Stimulated activated naive CD8-positive, alpha-beta T cell treated with anti-CD3 and anti-CD28 coated beads, Interleukin-15, amount 100 ng/mL, for 72 hours (primary cell): ENCODE data around the gene ATP13A2.

ENCODE experiments used
- ATAC-seq: fragments of 150-1000 bp; cut with Tn5 transposase; 2 replicates; pipeline ENCODE4 v1.10.0; 2021; ENCODE audit warnings: mild to moderate bottlenecking, moderate library complexity
- DNase-seq, 2 donors: peaks; one replicate each; pipeline ENCODE4 v3.0.0; 2021 to 2022
- H3K27ac Mint-ChIP-seq, 2 donors: one replicate each; pipeline ENCODE4 v1.8.0; 2022; ENCODE audit warnings: mild to moderate bottlenecking in 2 of 2, mixed read lengths in 2 of 2, moderate library complexity in 2 of 2
- H3K27me3 Mint-ChIP-seq: one replicate; pipeline ENCODE4 v1.8.0; 2022; ENCODE audit warnings: mixed read lengths
- H3K4me1 Mint-ChIP-seq: one replicate; pipeline ENCODE4 v1.8.0; 2022; ENCODE audit warnings: mild to moderate bottlenecking, mixed read lengths
- H3K4me3 Mint-ChIP-seq, 2 donors: one replicate each; pipeline ENCODE4 v1.8.0; 2022; ENCODE audit warnings: mild to moderate bottlenecking in 2 of 2, mixed read lengths in 2 of 2, moderate library complexity in 1 of 2
- H3K9me3 Mint-ChIP-seq, 2 donors: one replicate each; pipeline ENCODE4 v1.8.0; 2022; ENCODE audit warnings: mixed read lengths in 2 of 2

The ATP13A2 gene

DNA sequence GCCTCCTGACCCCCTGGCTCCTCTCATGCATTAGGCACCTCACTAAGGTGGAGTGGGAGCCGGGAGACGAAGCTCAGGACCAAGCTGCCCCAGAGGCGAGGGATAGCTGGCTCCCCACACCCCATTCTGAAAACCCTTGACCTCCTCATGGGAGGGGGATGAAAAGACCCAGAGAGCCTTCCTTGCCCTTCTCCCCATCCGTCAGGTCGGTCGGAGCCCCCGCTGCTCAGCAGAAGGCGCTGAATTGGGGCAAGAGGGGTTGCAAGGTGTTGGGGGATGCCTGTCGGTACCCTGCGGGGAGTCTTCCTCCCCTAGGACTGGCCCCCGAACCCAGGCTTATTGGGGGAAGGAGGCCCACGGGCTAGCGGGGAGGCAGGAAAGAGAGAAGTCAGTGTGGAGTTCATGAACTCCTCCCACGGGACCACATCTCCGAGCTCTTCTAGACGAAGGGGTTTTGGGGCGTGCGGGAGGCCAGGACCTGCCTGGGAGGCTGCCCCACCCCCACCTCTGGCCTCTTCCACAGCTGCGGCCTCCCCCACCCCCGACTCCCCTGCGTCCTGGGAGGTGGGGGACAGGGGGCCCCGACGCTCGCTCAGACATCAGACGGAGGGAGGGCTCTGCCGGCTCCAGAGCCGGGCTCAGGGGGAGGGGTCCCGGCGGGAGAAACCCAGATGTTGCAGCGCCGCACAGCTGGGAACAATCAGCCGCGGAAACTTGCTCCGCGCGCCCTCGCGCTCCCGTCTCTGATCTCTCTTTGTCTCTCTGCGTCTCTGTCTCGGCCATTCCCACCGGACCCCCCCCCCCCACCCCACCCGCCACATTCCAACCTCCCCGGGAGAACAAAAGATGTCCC is 32.0 kb downstream of the ATP13A2 start:
- H3K27ac Mint-ChIP-seq, result no peak overlapping the region
- peak overlapping the region; percentile 36 to 61 for H3K4me3 Mint-ChIP-seq
- no peaks in the 10 kb centered on the region for H3K9me3 Mint-ChIP-seq
- peaks cover 12% of the 10 kb centered on the region for H3K4me1 Mint-ChIP-seq
- DNase-seq (no peak), ATAC-seq (peak; percentile 12)
- H3K27me3 Mint-ChIP-seq, result peaks cover 53% of the 10 kb centered on the region

- DNase-seq (no peak), ATAC-seq (no peak)
- Mint-ChIP-seq H3K27me3 (peaks cover 50% of the 10 kb centered on the region), H3K9me3 (no peaks in the 10 kb centered on the region), H3K27ac (no peak overlapping the region), H3K4me1 (peaks cover 12% of the 10 kb centered on the region), H3K4me3 (peak overlapping the region in 1 of 2 donors; percentile 51)
Measured at GRCh38 chr1:16978567-16979474, 32.9 kb downstream of the ATP13A2 start.

DNA sequence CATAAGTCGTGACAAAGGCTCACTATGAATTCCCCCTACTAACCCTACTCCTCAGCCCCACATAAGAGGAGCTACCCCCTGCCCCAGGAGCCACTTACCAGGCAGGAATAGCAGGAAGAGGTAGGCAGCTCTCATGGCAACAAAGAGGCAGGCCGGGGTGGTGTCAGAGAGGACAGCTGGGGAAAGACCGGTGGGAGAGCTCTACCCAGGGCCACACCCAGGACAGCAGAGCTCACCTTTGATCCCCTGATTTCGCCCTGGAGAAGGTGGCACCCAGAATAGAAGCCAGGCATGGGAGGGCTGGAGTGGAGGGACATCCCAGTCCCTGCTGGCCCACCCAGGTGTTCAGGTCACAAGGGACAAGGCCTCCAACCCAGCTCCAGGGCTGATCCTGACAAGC is 33.6 kb downstream of the ATP13A2 start:
- no peak overlapping the region for H3K27ac Mint-ChIP-seq
- ATAC-seq, result no peak
- H3K4me3 Mint-ChIP-seq, result no peak overlapping the region
- DNase-seq, result no peak
- H3K27me3 Mint-ChIP-seq, result peaks cover 44% of the 10 kb centered on the region
- no peaks in the 10 kb centered on the region for H3K9me3 Mint-ChIP-seq
- peaks cover 12% of the 10 kb centered on the region for H3K4me1 Mint-ChIP-seq

- H3K27ac Mint-ChIP-seq, result no peak overlapping the region
Measured at GRCh38 chr1:16977377-16977776, 34.4 kb downstream of the ATP13A2 start.

DNA sequence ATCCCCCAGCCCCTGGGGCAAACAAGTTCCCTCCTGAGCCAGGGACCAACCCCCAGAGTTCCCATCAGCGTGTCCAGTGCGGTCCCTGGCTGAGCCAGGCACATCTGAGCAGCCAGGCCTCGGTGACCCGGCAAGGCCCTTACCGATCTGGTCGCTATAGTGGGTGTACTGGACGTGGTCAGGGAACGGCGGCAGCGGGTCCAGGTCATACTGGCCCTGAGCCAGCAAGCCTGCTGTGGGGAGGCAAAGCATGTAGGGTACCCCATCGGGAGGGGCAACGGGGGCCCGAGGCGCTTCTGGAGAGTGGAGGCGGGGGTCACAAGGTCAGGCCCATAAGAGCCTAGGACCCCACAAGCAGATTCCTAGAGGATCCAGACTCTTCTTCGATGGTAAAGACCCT is 34.8 kb downstream of the ATP13A2 start:
- ATAC-seq (no peak), DNase-seq (no peak)
- H3K27ac Mint-ChIP-seq, result no peak overlapping the region
- no peak overlapping the region for H3K4me3 Mint-ChIP-seq
- H3K9me3 Mint-ChIP-seq, result no peaks in the 10 kb centered on the region
- peaks cover 32% of the 10 kb centered on the region for H3K27me3 Mint-ChIP-seq
- peaks cover 12% of the 10 kb centered on the region for H3K4me1 Mint-ChIP-seq

More at GRCh38 chr1:16977377-16977776, 34.4 kb downstream of the ATP13A2 start:
- H3K9me3 Mint-ChIP-seq, result no peaks in the 10 kb centered on the region
- DNase-seq (no peak), ATAC-seq (no peak)
- no peak overlapping the region for H3K4me3 Mint-ChIP-seq
- H3K4me1 Mint-ChIP-seq, result peaks cover 12% of the 10 kb centered on the region
- H3K27me3 Mint-ChIP-seq, result peaks cover 36% of the 10 kb centered on the region

DNA sequence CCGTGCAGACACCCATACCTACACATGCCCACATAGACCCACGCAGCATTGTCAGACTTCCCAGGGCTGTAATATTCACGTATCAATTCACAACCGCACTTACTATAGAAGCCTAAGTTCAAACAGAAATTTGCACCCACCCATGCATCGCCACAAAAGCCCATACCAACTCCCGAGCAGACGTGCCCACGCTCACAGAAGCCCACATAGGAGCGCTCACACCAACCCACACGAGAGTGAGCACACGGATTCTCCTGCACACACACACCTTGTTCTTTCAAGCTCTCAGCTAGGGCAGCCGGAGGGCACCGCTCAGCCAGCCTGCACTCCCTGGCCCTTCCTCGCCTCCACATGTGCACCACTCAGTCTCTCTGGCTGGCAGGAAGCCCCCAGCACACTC is 35.9 kb downstream of the ATP13A2 start:
- Mint-ChIP-seq H3K27ac (no peak overlapping the region), H3K27me3 (peaks cover 21% of the 10 kb centered on the region), H3K4me3 (no peak overlapping the region), H3K9me3 (no peaks in the 10 kb centered on the region), H3K4me1 (peaks cover 5% of the 10 kb centered on the region)
- ATAC-seq (no peak), DNase-seq (no peak)

DNA sequence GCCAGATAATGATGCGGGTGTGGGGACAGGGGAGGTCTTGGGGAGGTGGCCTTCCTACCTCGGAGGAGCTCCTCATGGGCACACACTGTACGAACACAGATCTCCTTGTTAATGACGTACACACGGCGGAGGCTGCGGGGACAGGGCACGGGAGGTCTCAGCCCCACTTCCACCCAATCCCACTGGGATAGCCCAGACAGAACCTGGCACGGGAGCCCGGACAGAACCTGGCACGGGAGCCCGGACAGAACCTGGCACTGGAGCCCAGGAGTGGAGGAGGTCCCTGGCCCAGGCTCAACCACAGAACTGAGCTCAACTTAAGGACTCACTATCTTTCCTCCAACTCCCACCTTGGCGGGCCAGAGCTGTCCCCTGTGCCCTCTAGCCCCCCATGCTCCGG is 36.5 kb downstream of the ATP13A2 start:
- no peaks in the 10 kb centered on the region for H3K4me1 Mint-ChIP-seq
- ATAC-seq, result no peak
- DNase-seq, result no peak
- H3K27me3 Mint-ChIP-seq, result peaks cover 14% of the 10 kb centered on the region
- no peak overlapping the region for H3K4me3 Mint-ChIP-seq
- no peaks in the 10 kb centered on the region for H3K9me3 Mint-ChIP-seq
- H3K27ac Mint-ChIP-seq, result no peak overlapping the region

DNA sequence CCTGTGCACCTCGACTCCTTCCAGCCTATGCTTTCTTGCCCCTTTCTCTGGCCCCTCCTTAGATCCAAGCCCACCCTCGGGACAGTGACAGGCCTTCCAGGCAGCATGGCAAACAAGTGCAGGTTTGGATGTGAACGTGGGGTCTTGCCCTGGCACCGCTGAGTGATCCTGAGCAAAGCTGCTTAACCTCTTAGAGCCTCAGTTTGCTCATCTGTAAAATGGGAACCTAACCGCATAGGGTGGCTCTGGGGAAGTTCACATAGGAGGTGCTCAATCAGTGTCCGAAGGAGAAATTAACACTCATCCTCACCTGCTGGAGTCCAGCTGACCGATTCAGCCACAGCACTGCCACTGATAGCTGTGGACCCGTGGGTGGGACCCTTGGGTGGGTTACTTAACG is 38.5 kb downstream of the ATP13A2 start:
- no peaks in the 10 kb centered on the region for H3K4me1 Mint-ChIP-seq
- no peak overlapping the region for H3K4me3 Mint-ChIP-seq
- no peaks in the 10 kb centered on the region for H3K9me3 Mint-ChIP-seq
- H3K27me3 Mint-ChIP-seq, result no peaks in the 10 kb centered on the region
- no peak overlapping the region for H3K27ac Mint-ChIP-seq
- DNase-seq (no peak), ATAC-seq (no peak)

- H3K9me3 Mint-ChIP-seq, result no peaks in the 10 kb centered on the region
- DNase-seq (no peak), ATAC-seq (no peak)
- H3K27me3 Mint-ChIP-seq, result no peaks in the 10 kb centered on the region
- no peak overlapping the region for H3K4me3 Mint-ChIP-seq
- H3K27ac Mint-ChIP-seq, result peak overlapping the region in 1 of 2 donors; percentile 29
- no peaks in the 10 kb centered on the region for H3K4me1 Mint-ChIP-seq
Measured at GRCh38 chr1:16972189-16972895, 39.4 kb downstream of the ATP13A2 start.

DNA sequence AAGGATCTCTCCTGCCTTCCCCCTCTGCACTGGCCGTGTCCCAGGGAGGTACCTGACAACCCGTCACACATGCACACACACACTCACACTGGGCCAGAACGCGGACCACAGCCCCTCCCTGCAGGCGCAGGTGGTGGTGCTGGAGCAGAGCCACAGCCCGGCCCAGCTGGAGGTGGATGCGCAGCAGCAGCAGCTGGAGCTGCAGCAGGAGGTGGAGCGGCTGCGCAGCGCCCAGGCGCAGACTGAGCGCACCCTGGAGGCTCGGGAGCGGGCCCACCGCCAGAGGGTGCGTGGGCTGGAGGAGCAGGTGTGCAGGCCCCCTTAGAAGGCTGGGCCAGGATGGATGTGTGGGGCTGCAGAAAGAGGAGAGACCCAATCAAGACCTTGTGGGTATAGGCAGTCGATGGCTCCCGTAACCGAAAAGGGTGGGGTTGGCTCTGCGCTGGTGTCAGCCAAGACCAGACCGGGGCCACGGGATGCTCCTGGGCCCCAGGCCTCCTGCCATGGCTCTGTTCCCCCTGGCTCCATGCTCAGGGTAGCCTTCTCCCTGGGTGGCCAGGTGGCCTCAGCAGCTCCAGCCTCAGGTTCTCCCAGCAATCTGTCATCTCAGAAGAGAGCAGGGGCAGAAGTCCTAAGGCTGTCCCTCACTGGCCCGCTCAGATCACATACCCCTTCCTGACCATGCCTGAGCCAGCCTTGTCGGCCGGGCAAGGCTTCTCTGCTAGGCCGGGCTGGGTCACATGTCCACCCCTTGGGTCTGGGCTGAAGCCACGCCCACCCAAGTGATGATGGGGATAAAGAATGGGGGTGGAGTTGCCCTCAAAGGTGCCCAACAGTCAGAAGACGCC is 40.2 kb downstream of the ATP13A2 start:
- no peak for ATAC-seq
- no peaks in the 10 kb centered on the region for H3K4me1 Mint-ChIP-seq
- no peak overlapping the region for H3K27ac Mint-ChIP-seq

GRCh38 chr1:16970132-16970910 is 41.4 kb downstream of the ATP13A2 start:
- DNase-seq (no peak), ATAC-seq (no peak)
- Mint-ChIP-seq H3K4me3 (no peak overlapping the region), H3K27me3 (no peaks in the 10 kb centered on the region), H3K9me3 (no peaks in the 10 kb centered on the region), H3K4me1 (peaks cover 4% of the 10 kb centered on the region), H3K27ac (peak overlapping the region in 1 of 2 donors; percentile 31)

More for the DNA sequence above, 40.2 kb downstream of the ATP13A2 start:
- H3K9me3 Mint-ChIP-seq, result no peaks in the 10 kb centered on the region
- DNase-seq, result no peak
- H3K4me3 Mint-ChIP-seq, result no peak overlapping the region
- no peaks in the 10 kb centered on the region for H3K27me3 Mint-ChIP-seq

- ATAC-seq (no peak), DNase-seq (no peak)
- no peak overlapping the region for H3K4me3 Mint-ChIP-seq
- H3K9me3 Mint-ChIP-seq, result no peaks in the 10 kb centered on the region
- no peak overlapping the region for H3K27ac Mint-ChIP-seq
- no peaks in the 10 kb centered on the region for H3K27me3 Mint-ChIP-seq
- H3K4me1 Mint-ChIP-seq, result peaks cover 8% of the 10 kb centered on the region
Measured at GRCh38 chr1:16969651-16970050, 42.1 kb downstream of the ATP13A2 start.

DNA sequence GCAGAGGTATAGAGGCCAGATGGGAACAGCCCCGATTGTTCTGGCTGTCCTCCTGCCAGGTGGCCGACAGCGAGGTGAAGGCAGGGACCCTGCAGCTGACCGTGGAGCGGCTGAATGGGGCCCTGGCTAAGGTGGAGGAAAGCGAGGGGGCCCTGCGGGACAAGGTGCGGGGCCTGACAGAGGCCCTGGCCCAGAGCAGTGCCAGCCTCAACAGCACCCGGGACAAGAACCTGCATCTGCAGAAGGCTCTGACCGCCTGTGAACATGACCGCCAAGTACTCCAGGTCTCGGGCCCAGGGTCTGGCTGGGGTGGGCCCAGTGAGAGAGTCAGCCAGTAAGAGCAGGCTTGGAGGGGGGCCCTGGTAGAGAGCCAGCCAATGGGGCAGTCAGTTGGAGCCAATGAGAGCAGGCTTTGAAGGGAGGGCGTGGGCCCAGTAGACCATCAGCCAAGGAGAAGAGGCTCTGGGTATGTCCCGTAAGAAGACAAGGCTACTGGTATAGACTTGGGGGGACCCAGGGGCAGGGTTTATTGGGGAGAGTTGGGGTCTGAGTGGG is 42.6 kb downstream of the ATP13A2 start:
- ATAC-seq (no peak), DNase-seq (no peak)
- Mint-ChIP-seq H3K9me3 (no peaks in the 10 kb centered on the region), H3K4me3 (no peak overlapping the region), H3K27me3 (no peaks in the 10 kb centered on the region), H3K27ac (peak overlapping the region in 1 of 2 donors; percentile 79), H3K4me1 (peaks cover 8% of the 10 kb centered on the region)

GRCh38 chr1:16968372-16968771 is 43.4 kb downstream of the ATP13A2 start:
- Mint-ChIP-seq H3K4me1 (peaks cover 8% of the 10 kb centered on the region), H3K9me3 (no peaks in the 10 kb centered on the region), H3K27me3 (no peaks in the 10 kb centered on the region), H3K27ac (no peak overlapping the region), H3K4me3 (no peak overlapping the region)
- no peak for DNase-seq
- ATAC-seq, result no peak
